Fibroblast of gingiva (primary cell): Measurements from ENCODE around the gene SLC38A5.
"Not testable (repeated sequence)": the region's sequence is repeated elsewhere in the genome, so short reads cannot be mapped to it uniquely, and the experiment has no call there.

Experiments used
- DNase-seq: peaks from one replicate; pipeline ENCODE4 v3.0.0-alpha.2; 2011; ENCODE audit warnings: low read depth

Gene SLC38A5

GRCh38 chrX:48470110-48470832 is at the start of gene SLC38A5:
Gene SLC38A5, minus strand, starts transcription at chrX:48470260. Its CDS starts 2,336 bp downstream, at chrX:48467924.
- no peak for DNase-seq

- DNase-seq: not testable (repeated sequence)
Observed at GRCh38 chrX:48519481-48519880, 49.4 kb upstream of the SLC38A5 start.

- DNase-seq: no peak
Observed at GRCh38 chrX:48516987-48517386, 46.9 kb upstream of the SLC38A5 start.

GRCh38 chrX:48516285-48516684 is 46.2 kb upstream of the SLC38A5 start:
- DNase-seq: no peak

- DNase-seq: no peak
Observed at GRCh38 chrX:48515842-48516241, 45.8 kb upstream of the SLC38A5 start.

- DNase-seq: no peak
Observed at GRCh38 chrX:48514868-48515460, 44.9 kb upstream of the SLC38A5 start.

GRCh38 chrX:48514126-48514806 is 44.2 kb upstream of the SLC38A5 start:
- no peak for DNase-seq

GRCh38 chrX:48513670-48514069 is 43.6 kb upstream of the SLC38A5 start:
- DNase-seq: no peak

GRCh38 chrX:48512371-48512935 is 42.4 kb upstream of the SLC38A5 start:
- DNase-seq: no peak

- no peak for DNase-seq
Observed at GRCh38 chrX:48511560-48511959, 41.5 kb upstream of the SLC38A5 start.

GRCh38 chrX:48509619-48510018 is 39.6 kb upstream of the SLC38A5 start:
- no peak for DNase-seq

GRCh38 chrX:48509245-48509590 is 39.2 kb upstream of the SLC38A5 start:
- DNase-seq: no peak

GRCh38 chrX:48508400-48509244 is 38.6 kb upstream of the SLC38A5 start, which contains the start of gene PORCN:
Gene PORCN, plus strand, starts transcription at chrX:48508992. Its CDS starts 829 bp downstream, at chrX:48509821.
- peak; percentile 55 for DNase-seq

- DNase-seq: no peak
Observed at GRCh38 chrX:48507246-48507645, 37.2 kb upstream of the SLC38A5 start.

- DNase-seq: no peak
Observed at GRCh38 chrX:48505481-48505880, 35.4 kb upstream of the SLC38A5 start.

GRCh38 chrX:48504261-48504660 is 34.2 kb upstream of the SLC38A5 start:
- DNase-seq: no peak

GRCh38 chrX:48498374-48498809 is 28.3 kb upstream of the SLC38A5 start:
- peak; percentile 32 for DNase-seq

GRCh38 chrX:48497871-48498270 is 27.8 kb upstream of the SLC38A5 start:
- DNase-seq: no peak

- DNase-seq: no peak
Observed at GRCh38 chrX:48496660-48497059, 26.6 kb upstream of the SLC38A5 start.

- peak; percentile 6 for DNase-seq
Observed at GRCh38 chrX:48493890-48494364, 23.9 kb upstream of the SLC38A5 start.

- peak; percentile 27 for DNase-seq
Observed at GRCh38 chrX:48492293-48492910, 22.3 kb upstream of the SLC38A5 start.
